PC-9 (cell line): Measurements from ENCODE around the gene TTC1. TPM values are rescaled to one million over a fixed set of nuclear protein-coding genes. Genes with fewer than 3 reads are reported as not detected.
"Not testable (repeated sequence)": the region's sequence is repeated elsewhere in the genome, so short reads cannot be mapped to it uniquely, and the experiment has no call there.

ENCODE experiments used
- BruUV-seq: library from RNA; stranded (reverse); fragments of 400-500 nt; replicated peaks from 2 replicates; lab custom pipeline; 2021; lab: Mats Ljungman, UMichigan
- CTCF ChIA-PET: fragments of 300-600 bp; sonication (Branson Sonifier 250); formaldehyde crosslinking; loops from one replicate; lab custom pipeline; 2022; ENCODE audit warnings: antibody characterized with exemption; lab: Charles Lee
- POLR2A ChIA-PET: fragments of 300-600 bp; sonication (Branson Sonifier 250); formaldehyde crosslinking; loops from one replicate; lab custom pipeline; 2022; ENCODE audit warnings: antibody characterized with exemption; ENCODE audit not compliant: unreplicated experiment; lab: Charles Lee
- DNase-seq, 2 experiments: peaks; one replicate each; pipeline versions ENCODE4 v3.0.0 to v3.0.0-alpha.2; 2015 to 2022; ENCODE audit warnings: mixed read lengths in 1 of 2
- H2AFZ ChIP-seq: fragments of 200-600 bp; sonication (generic); 2 replicates; pipeline ENCODE4 v1.8.1; 2017; ENCODE audit warnings: antibody characterized with exemption
- H3F3A ChIP-seq: fragments of 200-600 bp; sonication (generic); 2 replicates; pipeline ENCODE4 v1.8.1; 2017; ENCODE audit warnings: antibody characterized with exemption, mild to moderate bottlenecking, low read depth; ENCODE audit not compliant: insufficient read depth
- H3K27ac ChIP-seq: fragments of 200-600 bp; sonication (generic); 2 replicates; pipeline ENCODE4 v1.6.1; 2016; ENCODE audit warnings: mixed run types
- H3K27me3 ChIP-seq: fragments of 200-600 bp; sonication (generic); 2 replicates; pipeline ENCODE4 v1.6.1; 2016; ENCODE audit warnings: low read depth, mixed run types; ENCODE audit not compliant: insufficient read depth
- H3K36me3 ChIP-seq: fragments of 200-600 bp; sonication (generic); 2 replicates; pipeline ENCODE4 v1.6.1; 2016; ENCODE audit warnings: low read depth, mixed run types
- H3K4me1 ChIP-seq: fragments of 200-600 bp; sonication (generic); replicated peaks from 2 replicates; pipeline ENCODE4 v1.6.1; 2016; ENCODE audit warnings: mixed run types; ENCODE audit not compliant: insufficient read depth
- H3K4me2 ChIP-seq: fragments of 200-600 bp; sonication (generic); 2 replicates; pipeline ENCODE4 v1.6.1; 2017; ENCODE audit warnings: mixed run types
- H3K4me3 ChIP-seq: fragments of 200-600 bp; sonication (generic); 2 replicates; pipeline ENCODE4 v1.6.1; 2016; ENCODE audit warnings: mixed run types
- H3K79me2 ChIP-seq: fragments of 200-600 bp; sonication (generic); 2 replicates; pipeline ENCODE4 v1.6.1; 2017; ENCODE audit warnings: low read depth, mixed run types
- H3K9me2 ChIP-seq: fragments of 200-600 bp; sonication (generic); 2 replicates; pipeline ENCODE4 v1.8.1; 2017; ENCODE audit warnings: mild to moderate bottlenecking; ENCODE audit not compliant: insufficient read depth
- H3K9me3 ChIP-seq: fragments of 200-600 bp; sonication (generic); 2 replicates; pipeline ENCODE4 v1.8.1; 2016; ENCODE audit warnings: low read depth; ENCODE audit not compliant: insufficient read depth
- H4K20me1 ChIP-seq: fragments of 200-600 bp; sonication (generic); 2 replicates; pipeline ENCODE4 v1.8.1; 2017; ENCODE audit not compliant: insufficient read depth
- EZH2 ChIP-seq: fragments of 200-600 bp; sonication (generic); IDR thresholded peaks from 2 replicates; pipeline ENCODE4 v1.8.0; 2017; ENCODE audit warnings: antibody characterized with exemption, low read depth
- intact Hi-C: fragments of 100-400 bp; cut with micrococcal nuclease; formaldehyde crosslinking; loops from one replicate; pipeline ENCODE4 v1.10.0; 2022; ENCODE audit not compliant: unreplicated experiment
- total RNA-seq: library from RNA; stranded (reverse); gene quantifications from 2 replicates; pipeline ENCODE4 v1.2.3, GENCODE V29; 2021
- TF ChIP-seq, protein P1 (sequence below): fragments of 200-600 bp; sonication (generic); conservative IDR thresholded peaks from 2 replicates; pipeline ENCODE4 v1.6.1; 2017; ENCODE audit warnings: mixed run types, antibody characterized with exemption, mild to moderate bottlenecking, moderate library complexity

TTC1 gene
- total RNA-seq, 1 experiment from 2014 or later = 68.5 TPM

GRCh38 chr5:160011471-160011870 lies 2.5 kb downstream of the TTC1 start:
- DNase-seq = peak in 1 of 2 experiments; percentile 35
- POLR2A ChIA-PET = no interaction called here
- intact Hi-C loops = no loop called here

DNA sequence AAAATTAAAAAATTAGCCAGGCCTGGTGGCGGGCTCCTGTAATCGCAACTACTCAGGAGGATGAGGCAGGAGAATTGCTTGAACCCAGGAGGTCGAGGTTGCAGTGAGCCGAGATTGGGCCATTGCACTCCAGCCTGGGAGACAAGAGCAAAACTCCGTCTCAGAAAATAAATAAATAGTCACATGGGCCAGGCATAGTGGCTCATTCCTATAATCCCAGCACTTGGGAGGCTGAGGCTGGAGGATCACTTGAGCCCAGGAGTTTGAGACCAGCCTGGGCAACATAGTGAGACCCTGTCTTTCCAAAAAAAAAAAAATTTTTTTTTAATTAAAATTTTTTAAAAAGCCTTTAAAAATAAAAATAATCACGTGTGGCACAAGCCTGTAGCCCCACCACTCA lies 5.3 kb downstream of the TTC1 start:
- CTCF ChIA-PET = not testable (repeated sequence)
- H3K79me2 ChIP-seq = peaks cover 33% of the 10 kb centered on the region

More at GRCh38 chr5:160011471-160011870, 2.5 kb downstream of the TTC1 start:
- H3K27ac ChIP-seq = no peak overlapping the region
- no peaks in the 10 kb centered on the region for H3K9me3 ChIP-seq
- no peaks in the 10 kb centered on the region for H3K27me3 ChIP-seq
- H3F3A ChIP-seq = peaks cover 3% of the 10 kb centered on the region; the same call in 1 of the 2 replicates
- no peaks in the 10 kb centered on the region for H3K9me2 ChIP-seq
- H3K4me1 ChIP-seq = peaks cover 21% of the 10 kb centered on the region
- H3K4me3 ChIP-seq = no peak overlapping the region
- TF ChIP-seq EZH2 = no peak
- TF ChIP-seq, protein P1, sequence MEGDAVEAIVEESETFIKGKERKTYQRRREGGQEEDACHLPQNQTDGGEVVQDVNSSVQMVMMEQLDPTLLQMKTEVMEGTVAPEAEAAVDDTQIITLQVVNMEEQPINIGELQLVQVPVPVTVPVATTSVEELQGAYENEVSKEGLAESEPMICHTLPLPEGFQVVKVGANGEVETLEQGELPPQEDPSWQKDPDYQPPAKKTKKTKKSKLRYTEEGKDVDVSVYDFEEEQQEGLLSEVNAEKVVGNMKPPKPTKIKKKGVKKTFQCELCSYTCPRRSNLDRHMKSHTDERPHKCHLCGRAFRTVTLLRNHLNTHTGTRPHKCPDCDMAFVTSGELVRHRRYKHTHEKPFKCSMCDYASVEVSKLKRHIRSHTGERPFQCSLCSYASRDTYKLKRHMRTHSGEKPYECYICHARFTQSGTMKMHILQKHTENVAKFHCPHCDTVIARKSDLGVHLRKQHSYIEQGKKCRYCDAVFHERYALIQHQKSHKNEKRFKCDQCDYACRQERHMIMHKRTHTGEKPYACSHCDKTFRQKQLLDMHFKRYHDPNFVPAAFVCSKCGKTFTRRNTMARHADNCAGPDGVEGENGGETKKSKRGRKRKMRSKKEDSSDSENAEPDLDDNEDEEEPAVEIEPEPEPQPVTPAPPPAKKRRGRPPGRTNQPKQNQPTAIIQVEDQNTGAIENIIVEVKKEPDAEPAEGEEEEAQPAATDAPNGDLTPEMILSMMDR = no peak
- H3K79me2 ChIP-seq = peaks cover 35% of the 10 kb centered on the region
- CTCF ChIA-PET = no interaction called here
- 0 out of 2 replicates have a peak, but pooled peaks cover 32% of the 10 kb centered on the region for H3K36me3 ChIP-seq
- H4K20me1 ChIP-seq = peaks cover 8% of the 10 kb centered on the region; the same call in 1 of the 2 replicates
- no TSS peak for BruUV-seq
- peak overlapping the region; percentile 99 for H3K4me2 ChIP-seq
- H2AFZ ChIP-seq = no peak overlapping the region

DNA sequence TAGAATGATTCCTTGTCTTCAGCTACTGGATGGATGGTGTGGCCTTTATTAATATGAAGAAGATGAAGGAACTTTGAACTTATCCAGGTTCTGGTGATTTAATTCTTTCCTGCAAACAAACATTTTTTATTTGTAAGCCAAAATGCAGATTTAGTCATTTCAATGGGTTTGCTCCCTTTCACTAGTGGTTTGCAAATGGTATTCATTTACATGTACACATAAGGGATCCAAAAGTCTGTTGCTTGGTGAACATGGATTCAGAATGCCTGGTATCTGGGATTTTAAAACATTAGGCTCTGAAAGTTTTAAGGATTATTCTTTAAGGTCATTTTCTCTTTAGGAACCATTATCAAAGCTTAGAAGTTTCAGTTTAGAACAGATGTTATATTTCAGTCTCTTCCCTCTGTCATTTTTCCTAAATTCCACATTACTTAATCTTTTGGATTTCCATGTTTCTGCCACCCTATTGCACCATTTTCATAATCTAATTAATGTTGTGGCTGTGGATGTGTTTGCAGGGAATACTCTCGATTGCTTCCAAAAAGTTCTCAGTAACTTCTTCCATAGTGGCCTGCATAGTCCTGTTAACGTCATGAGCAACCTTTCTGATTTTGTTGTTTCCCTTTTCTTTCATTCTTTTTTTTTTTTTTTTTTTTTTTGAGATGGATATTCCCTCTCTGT lies 10.1 kb downstream of the TTC1 start:
- H3K9me3 ChIP-seq = no peaks in the 10 kb centered on the region
- H3F3A ChIP-seq = peaks cover 7% of the 10 kb centered on the region
- H3K36me3 ChIP-seq = no peaks in the 10 kb centered on the region
- no peak overlapping the region for H2AFZ ChIP-seq
- peaks cover 23% of the 10 kb centered on the region for H3K79me2 ChIP-seq
- DNase-seq = no peak
- no peak for TF ChIP-seq EZH2
- TF ChIP-seq, protein P1 = no peak
- peaks cover 19% of the 10 kb centered on the region; the same call in 1 of the 2 replicates for H4K20me1 ChIP-seq
- H3K4me3 ChIP-seq = no peak overlapping the region
- no peaks in the 10 kb centered on the region for H3K9me2 ChIP-seq
- H3K4me1 ChIP-seq = no peaks in the 10 kb centered on the region
- no TSS peak for BruUV-seq
- no peaks in the 10 kb centered on the region for H3K27me3 ChIP-seq
- intact Hi-C loops = no loop called here
- POLR2A ChIA-PET = interaction anchor here (0.6 kb wide), 1 partner anchor 730 kb away, joined by 7 read pairs; no protein-coding TSS in a partner anchor
- H3K27ac ChIP-seq = no peak overlapping the region
- no peak overlapping the region for H3K4me2 ChIP-seq
- CTCF ChIA-PET = no interaction called here

More for the DNA sequence above, 5.3 kb downstream of the TTC1 start:
- H3F3A ChIP-seq, H2AFZ ChIP-seq, intact Hi-C loops, H3K4me3 ChIP-seq, H3K27me3 ChIP-seq, DNase-seq, H4K20me1 ChIP-seq, H3K4me2 ChIP-seq, H3K27ac ChIP-seq, H3K9me2 ChIP-seq, H3K9me3 ChIP-seq, BruUV-seq, POLR2A ChIA-PET: not testable (repeated sequence)
- H3K4me1 ChIP-seq = peaks cover 21% of the 10 kb centered on the region
- H3K36me3 ChIP-seq = 0 out of 2 replicates have a peak, but pooled peaks cover 32% of the 10 kb centered on the region
